Gastrocnemius medialis (tissue), 4 donors: ENCODE measurements around the gene FZD2. TPM values are rescaled to one million over a fixed set of nuclear protein-coding genes. Genes with fewer than 3 reads are reported as not detected.

ENCODE experiments used
- ATAC-seq, 2 donors: fragments of 150-250 bp; one replicate each; pipeline ENCODE4 v1.9.1; 2016
- DNase-seq, 2 donors: peaks; one replicate each; pipeline ENCODE4 v3.0.0-alpha.2; 2019
- H3K27ac ChIP-seq, 4 donors: fragments of 200-600 bp; sonication (generic); 1 replicate in 1 of 4; 2 replicates in 3 of 4; pipeline ENCODE4 v1.5.1; 2016 to 2018; ENCODE audit warnings: mild to moderate bottlenecking in 2 of 4, moderate library complexity in 1 of 4
- H3K27me3 ChIP-seq, 3 donors: fragments of 200-600 bp; sonication (generic) in 2 of 3; 1 replicate in 1 of 3; 2 replicates in 2 of 3; pipeline versions ENCODE4 v1.5.1 to v1.6.0; 2016 to 2019; ENCODE audit warnings: mild to moderate bottlenecking in 1 of 3, moderate library complexity in 1 of 3
- H3K36me3 ChIP-seq, 2 donors: fragments of 200-600 bp; sonication (generic) in 1 of 2; one replicate each; pipeline ENCODE4 v1.5.1; 2017 to 2018
- H3K4me1 ChIP-seq, 2 donors: fragments of 200-600 bp; sonication (generic) in 1 of 2; one replicate each; pipeline ENCODE4 v1.5.1; 2016 to 2017; ENCODE audit warnings: mild to moderate bottlenecking in 2 of 2
- H3K4me3 ChIP-seq, 4 donors: fragments of 200-600 bp; sonication (generic) in 3 of 4; 1 replicate in 1 of 4; 2 replicates in 3 of 4; pipeline ENCODE4 v1.5.1; 2016 to 2019; ENCODE audit warnings: mild to moderate bottlenecking in 2 of 4
- H3K9me3 ChIP-seq, 3 donors: fragments of 200-600 bp; sonication (generic) in 2 of 3; 1 replicate in 1 of 3; 2 replicates in 2 of 3; pipeline ENCODE4 v1.5.1; 2016 to 2019
- POLR2A ChIP-seq, 2 donors: fragments of 450-650 bp; IDR thresholded peaks; one replicate each; pipeline ENCODE4 v1.6.1; 2017; ENCODE audit warnings: antibody characterized with exemption in 2 of 2, mild to moderate bottlenecking in 2 of 2, moderate library complexity in 2 of 2
- in situ Hi-C, 4 donors: fragments of 200-750 bp; cut with MboI; loops; one replicate each; pipeline versions ENCODE4 v1.15.0 to v1.8.0; 2017; ENCODE audit warnings: low sequenced_read_pairs in 4 of 4
- intact Hi-C: fragments of 100-400 bp; cut with DNase I; formaldehyde crosslinking; loops from one replicate; pipeline ENCODE4 v1.15.1; 2023; ENCODE audit warnings: low total_unique reads
- total RNA-seq, 4 donors: library from RNA; depleted of rRNA; stranded (reverse); fragments of >200 nt; gene quantifications; one replicate each; pipeline versions ENCODE4 v1.1.0 to v1.2.3, GENCODE V29; 2016
- TF ChIP-seq, protein P1 (sequence below), 5 experiments: fragments of 450-650 bp in 3 of 5; fragments of 200-600 bp in 2 of 5; sonication (generic) in 2 of 5; IDR thresholded peaks in 4 of 5; conservative IDR thresholded peaks in 1 of 5; 1 replicate in 4 of 5; 2 replicates in 1 of 5; pipeline ENCODE4 v1.5.1; 2016 to 2019; ENCODE audit warnings: antibody characterized with exemption in 5 of 5, mild to moderate bottlenecking in 3 of 5, moderate library complexity in 3 of 5

The FZD2 gene
- total RNA-seq, 4 donors from 2014 or later, result 0.31 to 0.68 (median 0.58) TPM; not detected in 1

DNA sequence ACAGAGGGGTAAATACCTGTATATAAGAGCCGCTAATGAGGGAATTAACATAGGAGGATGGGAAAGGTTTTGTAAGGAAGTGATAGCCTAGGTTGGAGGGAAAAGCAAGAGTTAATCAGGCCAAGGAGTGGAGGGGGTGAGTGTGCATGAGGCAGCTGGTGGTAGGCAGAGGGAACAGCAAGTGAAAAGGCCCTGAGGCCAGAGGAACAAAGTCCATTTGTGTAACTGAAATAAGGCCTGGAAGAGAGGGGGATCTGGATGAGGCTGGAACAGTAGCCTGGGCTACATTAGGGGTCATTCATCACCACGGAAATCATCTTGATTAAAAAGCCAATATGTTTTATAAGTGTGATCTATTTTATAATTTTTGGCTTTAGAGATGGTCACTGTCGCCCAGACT, 45.7 kb downstream of the FZD2 start:
- Histone ChIP-seq H3K4me1 (no peaks in the 10 kb centered on the region), H3K9me3 (no peaks in the 10 kb centered on the region), H3K27ac (no peak overlapping the region), H3K4me3 (no peak overlapping the region), H3K27me3 (peaks cover 0 to 2% (median 0%) of the 10 kb centered on the region in 3 donors), H3K36me3 (no peaks in the 10 kb centered on the region)
- DNase-seq (no peak), ATAC-seq (no peak)
- in situ Hi-C loops, result no loop called here
- no peak for TF ChIP-seq POLR2A (IDR thresholded peaks at IDR 0.05)
- TF ChIP-seq, protein P1, sequence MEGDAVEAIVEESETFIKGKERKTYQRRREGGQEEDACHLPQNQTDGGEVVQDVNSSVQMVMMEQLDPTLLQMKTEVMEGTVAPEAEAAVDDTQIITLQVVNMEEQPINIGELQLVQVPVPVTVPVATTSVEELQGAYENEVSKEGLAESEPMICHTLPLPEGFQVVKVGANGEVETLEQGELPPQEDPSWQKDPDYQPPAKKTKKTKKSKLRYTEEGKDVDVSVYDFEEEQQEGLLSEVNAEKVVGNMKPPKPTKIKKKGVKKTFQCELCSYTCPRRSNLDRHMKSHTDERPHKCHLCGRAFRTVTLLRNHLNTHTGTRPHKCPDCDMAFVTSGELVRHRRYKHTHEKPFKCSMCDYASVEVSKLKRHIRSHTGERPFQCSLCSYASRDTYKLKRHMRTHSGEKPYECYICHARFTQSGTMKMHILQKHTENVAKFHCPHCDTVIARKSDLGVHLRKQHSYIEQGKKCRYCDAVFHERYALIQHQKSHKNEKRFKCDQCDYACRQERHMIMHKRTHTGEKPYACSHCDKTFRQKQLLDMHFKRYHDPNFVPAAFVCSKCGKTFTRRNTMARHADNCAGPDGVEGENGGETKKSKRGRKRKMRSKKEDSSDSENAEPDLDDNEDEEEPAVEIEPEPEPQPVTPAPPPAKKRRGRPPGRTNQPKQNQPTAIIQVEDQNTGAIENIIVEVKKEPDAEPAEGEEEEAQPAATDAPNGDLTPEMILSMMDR (IDR thresholded peaks at IDR 0.05 in 4 of 5, conservative IDR thresholded peaks at IDR 0.05 in 1 of 5), result no peak
- intact Hi-C loops, result no loop called here

DNA sequence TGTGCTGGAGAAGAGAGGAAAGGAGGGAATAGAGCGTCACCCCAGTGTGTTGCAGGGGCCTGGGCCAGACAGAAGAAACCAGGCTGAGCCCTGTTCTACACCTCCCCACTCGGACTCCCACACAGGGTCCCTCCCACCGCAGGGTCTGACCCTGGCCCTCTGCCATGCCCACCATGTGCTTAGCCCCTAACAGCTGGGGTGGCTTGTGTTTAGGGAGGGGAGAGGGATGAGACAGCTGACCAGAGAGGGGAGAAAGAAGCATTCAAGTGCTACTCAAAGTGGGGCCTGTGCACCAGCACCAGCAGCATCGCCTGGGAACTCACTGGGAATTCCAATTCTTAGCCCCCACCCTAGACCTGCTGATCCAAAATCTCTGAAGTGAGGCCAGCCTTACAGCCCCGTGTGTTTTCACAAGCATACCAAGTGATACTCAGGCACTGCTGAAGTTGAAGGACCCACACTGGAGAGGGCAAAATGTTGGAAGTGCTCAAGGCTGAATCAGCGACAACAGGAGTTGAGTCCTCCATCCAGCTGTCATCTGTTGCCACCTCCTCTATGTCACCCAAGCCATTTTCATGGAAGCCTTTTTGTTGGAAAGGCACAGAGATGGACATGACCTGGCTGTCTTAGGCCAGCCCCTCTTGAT, 47.0 kb downstream of the FZD2 start:
- no peak overlapping the region for H3K4me3 ChIP-seq
- H3K9me3 ChIP-seq, result no peaks in the 10 kb centered on the region
- TF ChIP-seq, protein P1 (IDR thresholded peaks at IDR 0.05 in 4 of 5, conservative IDR thresholded peaks at IDR 0.05 in 1 of 5), result no peak
- no peak for TF ChIP-seq POLR2A (IDR thresholded peaks at IDR 0.05)
- peaks cover 0 to 2% (median 0%) of the 10 kb centered on the region in 3 donors for H3K27me3 ChIP-seq
- in situ Hi-C loops, result no loop called here
- DNase-seq (no peak), ATAC-seq (no peak)
- intact Hi-C loops, result no loop called here
- H3K36me3 ChIP-seq, result no peaks in the 10 kb centered on the region
- H3K27ac ChIP-seq, result no peak overlapping the region
- no peaks in the 10 kb centered on the region for H3K4me1 ChIP-seq

DNA sequence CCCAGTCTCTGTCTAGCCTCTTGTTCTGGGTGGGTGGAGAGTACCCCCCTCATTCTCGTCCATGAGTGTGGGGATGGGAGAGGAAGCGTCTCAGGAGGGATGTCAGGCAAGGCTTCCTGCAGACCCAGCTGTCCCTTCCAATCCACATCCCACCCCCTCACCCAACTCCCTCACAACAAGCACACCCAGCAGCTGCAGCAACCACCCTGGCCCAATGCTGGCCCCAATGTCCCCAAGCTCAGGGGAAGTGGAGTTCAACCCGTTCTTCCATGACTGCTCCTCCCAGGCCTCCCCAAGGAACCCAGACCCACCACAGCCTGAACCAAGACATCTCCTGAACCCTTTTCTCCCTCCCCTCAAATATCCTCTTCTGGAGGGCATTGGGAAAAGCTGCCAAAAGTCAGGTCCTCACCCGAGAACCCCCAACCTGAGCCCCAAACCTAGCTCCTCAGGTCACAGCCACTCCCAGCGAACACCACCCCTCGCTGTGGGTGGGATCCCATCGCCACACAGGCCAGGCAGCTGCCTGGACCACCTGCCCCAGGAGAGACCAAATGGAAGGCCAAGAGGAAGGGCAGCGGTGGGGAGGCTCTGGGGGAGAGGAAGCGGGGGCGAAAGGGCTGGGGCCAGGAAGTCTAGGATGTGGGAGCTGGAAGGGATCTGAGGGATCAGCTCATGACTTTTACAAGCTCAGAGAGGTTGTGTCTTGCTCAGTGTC, 47.6 kb downstream of the FZD2 start:
- DNase-seq, result no peak
- H3K4me1 ChIP-seq, result no peaks in the 10 kb centered on the region
- intact Hi-C loops, result no loop called here
- TF ChIP-seq POLR2A (IDR thresholded peaks at IDR 0.05), result no peak
- TF ChIP-seq, protein P1 (IDR thresholded peaks at IDR 0.05 in 4 of 5, conservative IDR thresholded peaks at IDR 0.05 in 1 of 5), result no peak
- in situ Hi-C loops, result no loop called here
- no peak for ATAC-seq
- no peak overlapping the region for H3K4me3 ChIP-seq
- no peaks in the 10 kb centered on the region for H3K36me3 ChIP-seq
- peaks cover 0 to 2% (median 0%) of the 10 kb centered on the region in 3 donors for H3K27me3 ChIP-seq
- no peaks in the 10 kb centered on the region for H3K9me3 ChIP-seq
- H3K27ac ChIP-seq, result no peak overlapping the region

GRCh38 chr17:44606658-44607057, 49.4 kb downstream of the FZD2 start:
- intact Hi-C loops (no loop called here), in situ Hi-C loops (no loop called here)
- H3K4me3 ChIP-seq, result no peak overlapping the region
- H3K27me3 ChIP-seq, result peaks cover 0 to 2% (median 0%) of the 10 kb centered on the region in 3 donors
- no peaks in the 10 kb centered on the region for H3K9me3 ChIP-seq
- no peaks in the 10 kb centered on the region for H3K4me1 ChIP-seq
- no peak for TF ChIP-seq POLR2A (IDR thresholded peaks at IDR 0.05)
- TF ChIP-seq, protein P1 (IDR thresholded peaks at IDR 0.05 in 4 of 5, conservative IDR thresholded peaks at IDR 0.05 in 1 of 5), result no peak
- H3K36me3 ChIP-seq, result no peaks in the 10 kb centered on the region
- no peak for DNase-seq
- no peak overlapping the region for H3K27ac ChIP-seq
- no peak for ATAC-seq
